Measurements from ENCODE around the gene JOSD2. TPM values are rescaled to one million over a fixed set of nuclear protein-coding genes. Genes with fewer than 3 reads are reported as not detected.

The JOSD2 gene
- polyA plus RNA-seq, 3 donors: 7.1 to 16.9 (median 13.8) TPM

DNA sequence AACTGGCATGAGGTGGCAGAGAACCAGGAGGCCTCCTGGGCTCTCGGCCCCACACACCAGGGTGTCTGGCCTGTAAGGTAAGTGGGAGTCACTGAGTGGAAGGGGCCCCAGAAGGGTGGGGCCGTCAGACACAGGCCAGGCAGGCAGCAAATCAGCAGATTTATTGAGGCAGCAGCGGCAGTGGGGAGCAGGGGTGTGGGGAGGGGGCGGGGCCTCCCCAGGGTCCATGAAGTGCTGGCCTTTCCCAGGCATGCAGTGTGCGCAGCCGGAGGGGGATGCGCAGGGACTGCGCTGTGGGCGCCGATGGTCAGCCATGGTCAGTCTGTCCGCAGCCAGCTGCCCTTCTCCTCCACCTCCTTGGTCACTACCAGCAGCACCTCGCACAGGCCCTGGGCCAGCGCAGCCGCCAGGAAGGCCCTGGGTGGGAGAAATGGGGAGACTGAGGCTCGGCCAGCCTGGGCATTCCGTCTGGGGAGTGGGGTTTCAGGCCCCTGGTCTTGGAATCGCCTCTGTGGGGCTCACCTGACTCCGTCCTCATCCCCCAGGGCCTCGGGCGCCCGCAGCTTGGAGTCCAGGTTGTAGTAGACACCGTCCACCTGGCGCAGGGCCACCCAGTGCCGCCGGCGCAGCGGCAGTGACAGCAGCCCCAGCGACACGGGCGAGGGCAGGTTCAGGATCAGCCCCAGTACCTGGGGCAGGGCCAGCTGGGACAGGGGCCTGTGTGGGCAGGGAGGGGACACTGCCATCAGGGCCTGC is 5.0 kb downstream of the JOSD2 start:
- DNase-seq (ENCODE audit: extremely low read depth in 1 of 11, low read depth in 9 of 11, low spot score in 4 of 11): no peak

DNA sequence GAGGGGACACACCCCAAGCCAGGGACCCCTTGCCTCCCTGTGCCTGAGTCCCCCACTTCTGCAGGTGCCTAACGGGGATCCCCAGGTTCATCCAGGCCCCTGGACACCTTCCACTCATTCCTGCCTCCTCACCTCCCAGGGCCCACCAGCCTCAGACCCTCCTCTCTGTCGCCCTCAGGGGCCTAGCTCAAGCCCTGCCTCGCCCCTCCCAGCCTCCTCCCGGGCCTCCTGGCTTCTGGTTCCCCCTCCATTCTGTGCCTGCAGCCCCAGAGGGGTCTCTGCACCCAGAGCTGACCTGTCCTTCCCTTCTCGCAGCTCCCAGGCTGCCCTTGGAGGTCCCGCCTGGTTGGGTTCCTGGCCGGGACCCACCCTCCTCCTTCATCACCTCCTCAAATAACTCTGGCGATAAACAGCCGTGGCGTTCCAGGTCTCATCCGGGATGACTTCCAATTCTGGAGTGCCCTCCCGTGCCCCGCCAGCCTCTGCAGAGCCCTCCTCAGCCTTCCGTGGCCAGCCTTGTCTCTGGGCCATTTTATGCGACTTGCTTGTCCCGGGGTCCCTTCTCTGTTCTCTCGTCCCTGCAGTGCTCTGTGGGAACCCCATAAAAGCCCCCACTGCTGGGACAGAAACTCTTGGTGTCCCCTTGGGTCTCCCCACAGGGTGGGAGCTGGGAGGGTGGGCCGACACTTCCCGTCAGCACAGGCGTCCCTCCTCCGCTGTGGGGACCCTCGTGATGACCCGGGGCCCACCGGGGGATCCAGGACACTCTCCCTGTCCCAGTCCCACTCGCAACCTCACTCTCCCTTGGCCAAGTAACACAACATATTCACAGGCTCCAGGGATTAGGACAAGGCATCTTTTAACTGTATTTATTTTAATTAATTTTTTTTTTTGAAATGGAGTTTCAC is 9.2 kb downstream of the JOSD2 start:
- no peak for DNase-seq (ENCODE audit: extremely low read depth in 1 of 11, low read depth in 9 of 11, low spot score in 4 of 11)

DNA sequence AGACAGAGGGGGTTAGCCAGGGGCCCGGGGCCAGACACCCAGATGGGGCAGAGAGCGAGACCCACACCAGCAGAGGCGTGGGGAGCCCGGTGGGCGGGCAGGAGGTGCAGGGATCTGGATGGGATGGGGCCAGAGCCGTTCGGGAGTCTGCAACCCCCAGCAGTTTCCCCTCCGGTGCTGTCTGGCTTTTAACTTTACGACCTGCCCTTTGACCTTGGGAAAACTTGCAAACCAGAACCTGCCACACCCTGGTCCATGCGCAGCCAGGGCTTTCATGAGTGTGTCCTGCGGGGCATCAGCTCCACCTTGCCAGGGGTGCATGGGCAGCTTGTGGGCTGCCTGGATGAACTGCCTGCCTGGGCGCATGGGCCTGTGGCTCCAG is 9.8 kb downstream of the JOSD2 start:
- no peak for DNase-seq (ENCODE audit: extremely low read depth in 1 of 11, low read depth in 9 of 11, low spot score in 4 of 11)

DNA sequence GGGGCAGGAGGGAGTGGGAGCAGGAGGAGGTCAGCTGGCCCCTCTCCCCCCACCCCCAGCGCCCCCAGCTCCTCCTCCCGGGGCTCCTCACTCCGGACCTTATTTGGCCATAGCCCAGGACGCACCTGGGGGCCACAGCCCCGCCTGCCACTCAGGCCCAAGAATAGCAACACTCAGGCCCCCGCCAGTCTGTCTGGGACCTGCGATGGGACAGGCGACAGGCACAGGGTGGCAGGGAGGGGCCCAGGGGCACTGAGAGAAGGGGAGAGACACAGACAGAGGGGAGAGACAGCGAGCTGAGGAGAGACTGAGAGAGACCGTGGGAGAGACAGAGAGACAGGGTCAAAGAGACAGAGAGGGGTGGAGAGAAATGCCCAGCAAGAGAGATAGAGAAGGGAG is 10.2 kb downstream of the JOSD2 start:
- no peak for DNase-seq (ENCODE audit: extremely low read depth in 1 of 11, low read depth in 9 of 11, low spot score in 4 of 11)

DNA sequence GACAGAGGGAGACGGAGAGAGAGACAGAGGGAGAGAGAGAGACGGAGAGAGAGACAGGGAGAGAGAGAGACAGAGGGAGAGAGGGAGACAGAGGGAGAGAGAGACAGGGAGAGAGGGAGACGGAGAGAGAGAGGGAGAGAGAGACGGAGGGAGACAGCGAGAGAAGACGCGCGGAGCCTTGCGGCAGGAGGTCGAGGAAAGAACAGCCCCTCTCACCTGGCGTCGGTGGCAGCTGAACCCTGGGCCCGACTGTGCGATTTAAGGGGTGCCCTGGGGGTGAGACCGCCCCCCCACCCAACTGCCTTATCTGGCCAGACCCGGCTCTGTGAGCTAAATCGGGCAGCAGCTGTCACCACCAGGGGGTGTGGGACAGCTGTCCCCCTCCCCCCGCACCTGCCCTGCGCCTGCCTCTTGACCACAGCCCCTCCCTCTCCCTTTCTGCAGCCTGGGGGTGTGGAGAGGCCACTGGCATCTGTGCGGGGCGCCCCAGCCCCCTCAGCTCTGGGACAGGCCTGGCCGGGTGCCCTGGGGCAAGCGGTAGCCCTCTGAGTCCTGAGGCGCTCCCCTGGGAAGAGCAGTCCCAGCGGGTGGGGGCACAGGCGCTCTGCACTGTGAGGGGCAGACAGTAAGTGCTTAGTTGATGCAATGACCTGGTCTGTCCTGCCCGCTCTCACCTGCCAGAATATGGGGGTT is 10.8 kb downstream of the JOSD2 start:
- DNase-seq (ENCODE audit: extremely low read depth in 1 of 11, low read depth in 9 of 11, low spot score in 4 of 11): no peak

DNA sequence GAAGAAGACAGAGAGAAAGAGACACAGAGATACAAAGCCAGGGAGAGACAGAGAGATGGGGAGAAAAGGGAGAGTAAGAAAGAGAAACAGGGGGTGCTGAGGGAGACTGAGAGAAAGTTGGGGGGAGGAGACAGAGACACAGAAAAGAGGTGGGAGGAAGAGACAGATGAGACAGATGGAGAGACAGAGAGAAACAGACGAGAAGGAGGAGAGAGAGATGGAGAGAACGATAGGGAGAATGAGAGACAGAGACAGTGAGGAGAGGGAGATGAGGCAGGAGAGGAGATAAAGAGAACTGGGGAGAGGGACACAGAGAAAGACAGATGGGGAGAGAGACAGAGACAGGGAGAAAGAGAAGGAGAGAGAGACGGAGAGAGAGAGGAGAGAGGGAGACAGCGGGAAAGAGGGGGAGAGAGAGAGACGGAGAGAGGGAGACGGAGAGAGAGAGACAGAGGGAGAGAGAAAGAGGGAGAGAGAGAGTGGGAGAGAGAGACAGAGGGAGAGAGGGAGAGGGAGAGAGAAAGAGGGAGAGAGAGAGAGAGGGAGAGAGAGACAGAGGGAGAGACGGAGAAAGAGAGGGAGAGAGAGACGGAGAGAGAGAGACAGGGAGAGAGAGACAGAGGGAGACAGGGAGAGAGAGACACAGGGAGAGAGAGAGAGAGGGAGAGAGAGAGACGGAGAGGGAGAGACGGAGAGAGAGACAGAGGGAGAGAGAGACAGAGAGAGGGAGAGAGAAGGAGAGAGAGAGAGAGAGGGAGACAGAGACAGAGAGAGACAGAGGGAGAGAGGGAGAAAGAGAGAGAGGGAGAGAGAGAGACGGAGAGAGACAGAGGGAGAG is 12.6 kb downstream of the JOSD2 start:
- no peak for DNase-seq (ENCODE audit: extremely low read depth in 1 of 11, low read depth in 9 of 11, low spot score in 4 of 11)

DNA sequence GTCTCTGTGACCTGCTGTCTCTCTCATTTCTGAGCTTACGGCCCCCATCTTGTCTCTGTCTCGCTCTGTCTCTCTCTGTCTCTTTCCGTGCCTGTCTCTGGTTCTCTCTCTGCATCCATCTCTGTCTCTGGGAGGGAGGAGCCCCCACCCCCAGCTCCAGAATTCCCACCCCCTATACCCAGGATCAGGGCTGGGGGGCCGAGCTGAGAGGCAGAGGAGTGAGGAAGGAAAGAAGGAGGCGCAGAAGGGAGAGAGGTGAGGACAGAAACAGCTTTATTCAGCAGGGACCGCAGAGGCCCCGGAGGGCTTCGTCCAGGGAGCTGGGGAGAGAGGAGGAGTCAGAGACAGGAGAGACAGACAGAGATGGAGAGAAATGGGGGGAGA is 14.0 kb downstream of the JOSD2 start:
- DNase-seq (ENCODE audit: extremely low read depth in 1 of 11, low read depth in 9 of 11, low spot score in 4 of 11): no peak

DNA sequence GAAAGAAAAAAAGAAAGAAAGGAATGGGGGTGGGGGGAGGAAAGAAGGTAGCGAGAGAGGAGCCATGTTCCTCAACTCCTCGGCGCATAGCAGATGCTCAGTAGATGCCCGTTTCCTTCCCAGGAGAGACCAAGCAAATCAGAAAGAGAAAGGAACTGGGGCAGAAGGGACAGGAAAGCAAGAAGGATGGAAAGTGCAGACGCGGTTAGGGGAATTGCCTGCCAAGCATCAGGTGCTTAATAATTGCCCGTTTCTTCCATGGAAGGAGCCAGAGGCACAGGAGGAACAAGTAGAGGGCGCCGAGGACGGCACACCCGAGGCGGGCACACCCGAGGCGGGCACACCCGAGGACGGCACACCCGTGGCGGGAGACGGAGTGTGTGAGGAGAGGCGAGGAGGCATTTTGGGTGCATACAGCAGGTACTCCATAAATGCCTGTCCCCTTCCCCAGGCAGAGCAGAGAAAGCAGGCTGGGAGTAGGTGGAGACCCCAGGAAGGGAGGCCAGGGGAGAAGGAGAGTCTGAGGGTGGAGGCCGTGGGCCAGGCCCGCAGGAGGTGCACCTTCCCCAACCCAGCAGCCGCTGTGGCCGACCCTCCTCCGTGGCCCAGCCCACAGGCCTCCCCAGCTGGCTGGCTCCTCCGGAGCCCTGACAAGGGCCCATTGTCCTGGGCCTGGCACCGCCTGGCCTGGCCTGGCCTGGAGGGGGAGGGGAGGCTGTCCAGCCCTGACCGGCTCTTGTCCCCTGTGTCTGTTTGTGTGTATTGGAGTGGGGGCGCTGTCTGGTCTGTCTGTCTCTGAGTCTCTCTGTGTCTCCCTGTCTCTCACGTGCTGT is 14.6 kb downstream of the JOSD2 start:
- no peak for DNase-seq (ENCODE audit: extremely low read depth in 1 of 11, low read depth in 9 of 11, low spot score in 4 of 11)

DNA sequence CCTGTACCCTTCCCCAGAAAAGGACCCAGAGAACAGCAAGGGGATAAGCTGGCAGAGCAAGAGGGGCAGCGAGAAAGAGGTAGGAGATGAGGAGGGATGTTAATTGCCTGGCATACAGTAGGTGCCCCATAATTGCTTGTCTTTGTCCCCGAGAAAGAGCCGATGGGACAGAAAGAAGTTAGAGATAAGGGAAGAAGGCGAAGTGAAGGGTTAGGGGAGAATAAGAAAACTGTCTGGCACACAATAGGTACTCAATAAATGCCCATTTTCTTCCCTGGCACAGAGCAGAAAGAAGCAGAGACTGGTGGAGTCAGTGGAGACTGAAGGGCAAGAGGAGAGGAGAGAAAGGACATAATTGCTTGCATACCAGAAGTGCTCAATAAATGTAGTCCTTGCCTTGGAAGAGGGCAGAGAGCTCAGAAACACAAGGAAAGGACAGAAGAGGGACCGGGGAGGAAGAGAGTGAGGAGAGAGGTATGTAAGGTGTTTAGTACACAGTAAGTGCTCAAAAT is 15.9 kb downstream of the JOSD2 start:
- no peak for DNase-seq (ENCODE audit: extremely low read depth in 1 of 11, low read depth in 9 of 11, low spot score in 4 of 11)

DNA sequence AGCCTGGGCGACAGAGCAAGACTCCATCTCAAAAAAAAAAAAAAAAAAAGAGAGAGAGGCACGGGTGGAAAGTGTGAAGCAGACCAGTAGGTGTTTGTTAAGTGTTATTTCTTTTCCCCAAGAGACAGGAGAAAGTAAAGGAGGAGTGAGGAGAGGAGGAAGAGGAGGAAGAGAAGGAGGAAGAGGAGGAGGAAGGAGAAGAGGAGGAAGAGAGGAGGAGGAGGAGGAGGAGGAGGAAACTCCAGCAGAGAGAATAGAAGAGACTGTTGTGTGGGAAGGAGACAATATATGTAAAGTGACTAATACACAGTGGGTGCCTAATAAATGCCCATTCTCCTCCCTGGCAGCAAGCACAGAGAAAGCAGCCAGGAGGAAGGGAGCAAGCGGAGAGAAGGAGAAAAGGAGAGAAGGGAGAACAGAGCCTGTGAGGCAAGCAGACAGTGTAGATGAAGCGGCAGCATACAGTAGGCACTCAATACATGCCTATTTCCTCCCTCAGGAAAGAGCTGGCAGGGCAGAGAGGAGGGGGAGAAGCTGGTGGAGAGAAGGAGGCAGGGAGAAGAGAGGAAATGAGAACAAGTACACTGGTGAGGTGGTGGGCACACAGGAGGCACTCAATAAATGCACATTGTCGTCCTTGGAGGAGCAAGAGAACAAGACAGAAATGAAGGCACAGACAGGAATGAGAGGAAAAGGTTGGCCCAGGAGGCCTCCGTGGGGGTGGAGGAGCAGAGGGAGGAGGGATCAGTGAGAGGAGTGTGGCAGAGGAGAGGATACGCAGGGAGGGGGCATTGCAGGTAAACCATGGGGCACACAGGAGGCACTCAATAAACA is 16.6 kb downstream of the JOSD2 start:
- DNase-seq (ENCODE audit: extremely low read depth in 1 of 11, low read depth in 9 of 11, low spot score in 4 of 11): no peak

DNA sequence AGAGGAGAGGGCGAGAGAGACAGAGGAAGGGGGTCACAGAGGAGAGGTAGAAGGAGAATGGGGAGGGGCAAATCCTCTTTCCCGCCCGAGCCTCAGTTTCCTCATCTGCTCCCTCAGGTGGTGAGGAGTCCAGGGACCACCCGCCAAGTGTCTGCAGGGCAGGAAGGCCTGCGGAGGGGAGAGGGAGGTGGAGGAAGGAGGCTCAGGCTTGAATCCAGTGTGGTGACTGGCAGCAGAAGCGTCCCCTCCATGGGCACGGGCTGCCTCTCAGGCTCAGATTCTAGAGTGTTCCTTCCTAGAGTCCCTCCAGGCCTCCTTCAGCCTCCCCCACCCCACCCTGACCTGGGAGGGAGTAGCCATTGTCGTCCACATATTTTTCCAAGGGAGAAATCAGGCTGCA is 17.8 kb downstream of the JOSD2 start:
- DNase-seq (ENCODE audit: extremely low read depth in 1 of 11, low read depth in 9 of 11, low spot score in 4 of 11): no peak

DNA sequence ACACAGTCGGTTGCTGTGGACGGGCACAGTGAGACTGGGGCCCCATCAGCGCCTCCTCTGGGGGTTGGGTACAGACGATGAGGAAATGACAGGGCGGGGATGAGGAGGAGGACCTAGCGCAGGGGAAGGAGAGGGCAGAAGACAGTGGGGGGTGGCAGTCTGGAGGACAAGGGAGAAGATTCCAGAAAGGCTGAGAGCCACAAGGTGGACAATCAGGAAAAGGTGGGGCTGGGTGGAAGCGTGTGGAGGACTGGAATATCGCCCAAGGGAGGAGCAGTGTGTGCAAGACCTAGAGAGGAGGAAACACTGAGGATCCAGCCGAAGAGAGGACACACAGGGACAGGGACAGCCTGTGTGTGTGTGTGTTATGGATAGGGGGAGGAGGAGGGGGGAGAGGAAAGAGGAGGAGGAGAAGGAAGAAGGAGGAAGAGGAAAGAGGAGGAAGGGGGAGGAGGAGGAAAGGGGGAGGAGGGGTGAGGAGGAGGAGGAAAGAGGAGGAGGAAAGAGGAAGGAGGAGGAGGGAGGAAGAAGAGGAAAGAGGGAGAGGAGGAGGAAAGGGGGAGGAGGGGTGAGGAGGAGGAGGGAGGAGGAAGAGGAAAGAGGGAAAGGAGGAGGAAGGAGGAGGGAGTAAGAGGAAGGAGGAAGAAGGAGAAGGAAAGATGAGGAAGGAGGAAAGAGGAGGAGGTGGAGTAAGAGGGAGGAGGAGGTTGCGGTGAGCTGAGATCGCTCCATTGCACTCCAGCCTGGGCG is 18.5 kb downstream of the JOSD2 start:
- DNase-seq (ENCODE audit: extremely low read depth in 1 of 11, low read depth in 9 of 11, low spot score in 4 of 11): no peak

DNA sequence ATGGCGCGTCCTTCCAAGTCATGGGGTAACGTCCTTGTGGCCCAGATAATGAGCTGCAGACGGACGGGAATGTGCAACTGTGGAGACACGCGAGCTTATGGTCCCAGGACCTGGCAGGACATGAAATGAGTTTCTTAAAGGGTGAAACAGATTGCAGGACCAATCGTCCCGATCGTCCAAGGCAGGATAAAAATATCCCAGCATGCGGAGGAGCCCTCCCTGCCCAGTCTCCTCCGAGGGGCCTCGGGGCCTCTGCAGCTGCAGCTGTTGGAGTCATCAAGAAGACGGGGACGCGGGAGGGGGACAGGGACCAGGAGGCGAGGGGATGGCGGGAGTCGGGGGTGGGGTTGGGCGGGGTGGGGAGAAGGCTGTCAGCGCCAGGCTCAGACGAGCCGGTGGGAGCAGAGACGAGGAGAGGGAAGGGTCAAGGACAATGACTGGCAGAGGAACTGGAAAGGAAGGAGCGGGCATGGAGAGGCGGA is 20.0 kb downstream of the JOSD2 start:
- no peak for DNase-seq (ENCODE audit: extremely low read depth in 1 of 11, low read depth in 9 of 11, low spot score in 4 of 11)

DNA sequence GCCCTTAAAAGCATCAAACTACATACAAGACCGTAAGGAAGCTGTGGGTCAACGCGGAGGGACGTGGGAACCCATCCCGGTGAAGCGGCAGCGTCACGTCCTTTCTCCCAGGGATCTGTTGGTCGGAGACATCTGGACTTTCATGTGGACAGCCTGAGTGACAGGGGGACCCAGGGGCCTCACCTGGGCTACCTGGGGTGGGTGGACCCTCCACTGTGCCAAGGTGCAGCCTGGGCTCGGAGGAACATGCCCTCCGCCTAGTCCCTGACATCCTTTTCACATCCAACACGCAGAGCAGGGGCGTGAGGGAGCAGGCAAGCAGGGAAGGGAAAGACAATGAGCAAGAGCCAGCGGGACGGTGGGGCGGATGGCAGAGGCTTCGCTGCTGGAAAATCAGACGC is 20.6 kb downstream of the JOSD2 start:
- no peak for DNase-seq (ENCODE audit: extremely low read depth in 1 of 11, low read depth in 9 of 11, low spot score in 4 of 11)

DNA sequence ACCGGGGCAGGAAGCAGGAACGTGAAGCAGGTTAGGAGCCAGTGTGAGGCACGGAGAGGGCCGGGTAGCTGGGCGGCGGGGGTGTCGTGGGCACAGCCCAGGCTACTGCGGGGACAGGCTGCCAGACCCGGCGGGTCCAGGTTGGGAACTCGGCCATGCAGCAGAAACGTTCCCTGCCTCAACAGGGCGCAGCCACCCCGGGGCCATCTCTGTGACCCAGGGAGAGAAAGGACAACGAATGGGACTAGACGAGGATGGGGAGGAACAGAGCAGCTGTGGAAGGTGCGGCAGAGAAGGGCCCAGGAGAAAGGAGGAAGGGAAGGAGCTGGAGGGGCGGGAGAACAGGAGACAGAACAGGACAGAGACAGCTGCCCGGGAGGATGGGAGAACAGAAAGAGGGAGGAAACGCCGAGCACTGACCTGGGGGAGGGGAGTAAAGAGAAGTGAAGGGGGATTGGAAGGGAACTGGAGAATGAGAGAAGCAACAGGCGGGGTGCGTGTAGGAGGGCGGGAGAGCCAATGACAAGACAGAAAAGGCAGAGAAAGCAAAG is 21.5 kb downstream of the JOSD2 start:
- DNase-seq (ENCODE audit: extremely low read depth in 1 of 11, low read depth in 9 of 11, low spot score in 4 of 11): no peak

All from renal cortex interstitium (tissue), 11 donors.